Endodermal cell (in vitro differentiated cells): ENCODE data around the gene ABCD1. TPM values are rescaled to one million over a fixed set of nuclear protein-coding genes. Genes with fewer than 3 reads are reported as not detected.

Experiments used
- DNase-seq: peaks from one replicate; pipeline ENCODE4 v3.0.0-alpha.2; 2017
- H3K27ac ChIP-seq: 2 replicates; pipeline ENCODE4 v1.5.1; 2013; ENCODE audit warnings: mild to moderate bottlenecking, low read depth, low read length, moderate library complexity
- H3K27me3 ChIP-seq: 2 replicates; pipeline ENCODE4 v1.6.1; 2013; ENCODE audit warnings: mild to moderate bottlenecking, low read length, moderate library complexity; ENCODE audit not compliant: insufficient read depth, control insufficient read depth, poor library complexity, severe bottlenecking
- H3K36me3 ChIP-seq: 2 replicates; pipeline ENCODE4 v1.7.0; 2013; ENCODE audit warnings: mild to moderate bottlenecking, low read length, moderate library complexity; ENCODE audit not compliant: control insufficient read depth, insufficient read depth
- H3K4me1 ChIP-seq: one replicate; pipeline ENCODE4 v1.7.0; 2013; ENCODE audit warnings: low read length; ENCODE audit not compliant: control insufficient read depth, insufficient read depth
- H3K4me3 ChIP-seq: 2 replicates; pipeline ENCODE4 v1.5.1; 2013; ENCODE audit warnings: mild to moderate bottlenecking, low read length, moderate library complexity
- H3K9ac ChIP-seq: 2 replicates; pipeline ENCODE4 v1.6.1; 2013; ENCODE audit warnings: mild to moderate bottlenecking, low read length, moderate library complexity; ENCODE audit not compliant: poor library complexity, severe bottlenecking; ENCODE audit errors: extremely low read depth
- H3K9me3 ChIP-seq: 2 replicates; pipeline ENCODE4 v1.6.1; 2013; ENCODE audit warnings: mild to moderate bottlenecking, low read length, moderate library complexity; ENCODE audit not compliant: control insufficient read depth
- H3K27ac Mint-ChIP-seq: 2 replicates; pipeline ENCODE4 v1.8.0; 2020; ENCODE audit warnings: mixed read lengths
- H3K27me3 Mint-ChIP-seq: 2 replicates; pipeline ENCODE4 v1.8.0; 2021; ENCODE audit warnings: mild to moderate bottlenecking, mixed read lengths; ENCODE audit not compliant: insufficient read depth
- H3K36me3 Mint-ChIP-seq: 2 replicates; pipeline ENCODE4 v1.8.0; 2020; ENCODE audit warnings: low read depth, mixed read lengths
- H3K4me1 Mint-ChIP-seq: 2 replicates; pipeline ENCODE4 v1.8.0; 2020; ENCODE audit warnings: mixed read lengths
- H3K4me3 Mint-ChIP-seq: 2 replicates; pipeline ENCODE4 v1.8.0; 2020; ENCODE audit warnings: mild to moderate bottlenecking, moderate library complexity, mixed read lengths
- H3K9me3 Mint-ChIP-seq: 2 replicates; pipeline ENCODE4 v1.8.0; 2020; ENCODE audit warnings: mild to moderate bottlenecking, mixed read lengths
- WGBS, 2 experiments: methylation state at CpG; one replicate each; pipeline versions ENCODE4 v1.1.5 to v1.1.7; 2013; ENCODE audit warnings: missing lambda C conversion rate in 2 of 2, mixed read lengths in 1 of 2; ENCODE audit not compliant: insufficient coverage in 1 of 2, insufficient read length in 1 of 2; 5-methylcytosine and 5-hydroxymethylcytosine counted together
- total RNA-seq, 2 donors: library from RNA; stranded (reverse); fragmentation: NEBNext Ultra II Directional in 1 of 2; extraction: Animal tissue kit (Norgen Biotek cat#: 25700) in 1 of 2; gene quantifications; 2 replicates in 1 of 2; 3 replicates in 1 of 2; pipeline ENCODE4 v1.2.1, GENCODE V29; 2021
- TF ChIP-seq, protein P1 (sequence below): fragments of 200-600 bp; sonication (generic); conservative IDR thresholded peaks from 2 replicates; pipeline ENCODE4 v1.5.0; 2021; ENCODE audit warnings: antibody characterized with exemption, mild to moderate bottlenecking

The ABCD1 gene
- total RNA-seq, 2 donors from 2014 or later, result 17.9 to 18.2 TPM

DNA sequence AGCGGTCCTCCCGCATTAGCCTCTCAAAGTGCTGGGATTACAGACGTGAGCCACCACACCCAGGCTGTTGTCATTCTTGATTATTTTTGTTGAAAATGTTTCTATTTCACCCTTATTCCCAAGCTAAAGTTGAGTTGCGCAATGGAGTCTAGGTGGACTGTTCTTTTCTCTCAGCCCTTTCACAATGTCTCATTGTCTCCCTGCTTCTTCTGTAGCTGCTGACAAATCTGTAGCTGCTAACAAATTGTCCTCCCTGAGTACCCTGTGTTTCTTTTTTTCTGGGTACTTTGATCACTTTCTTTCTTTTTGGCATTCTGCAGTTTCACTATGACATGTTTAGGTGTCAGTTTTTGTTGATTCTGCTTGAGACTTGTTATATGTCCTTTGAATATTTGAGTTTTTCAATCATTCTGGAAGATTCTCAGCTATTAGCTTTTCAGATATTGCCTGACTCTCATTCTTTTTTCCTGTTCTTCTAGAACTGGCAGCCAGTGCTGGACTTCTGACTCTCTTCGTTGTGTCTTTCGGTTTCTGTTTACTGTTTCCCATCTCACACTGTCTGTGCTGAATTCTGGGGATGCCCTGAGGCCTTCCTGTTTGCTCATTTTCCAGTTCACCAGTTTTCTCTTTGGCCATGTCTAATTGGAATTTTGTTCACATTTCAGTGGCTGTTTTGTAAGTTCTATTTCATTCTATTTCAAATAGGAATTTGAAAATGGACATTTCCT, 6.6 kb downstream of the ABCD1 start:
- peaks cover 86% of the 10 kb centered on the region for H3K9me3 Mint-ChIP-seq
- H3K27ac Mint-ChIP-seq, result no peak overlapping the region
- H3K4me1 Mint-ChIP-seq, result peaks cover 12% of the 10 kb centered on the region

DNA sequence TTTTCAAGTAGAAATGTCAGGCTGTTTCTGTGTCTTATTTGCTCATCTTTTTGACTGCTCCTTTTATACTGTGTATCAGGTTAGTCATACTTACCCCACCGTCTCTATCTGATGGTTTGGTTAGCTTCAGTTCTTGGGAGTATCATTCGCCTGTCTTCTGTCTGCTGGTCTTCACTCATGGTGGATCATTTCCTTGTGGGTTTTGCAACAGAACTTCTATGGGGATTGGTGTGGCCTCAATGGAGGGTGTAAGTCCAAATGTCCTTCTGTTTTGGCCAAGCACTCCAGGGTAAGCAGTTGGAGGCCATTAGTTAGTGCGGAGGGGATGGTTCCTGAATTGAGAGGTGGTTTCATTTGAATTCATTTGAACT, 7.2 kb downstream of the ABCD1 start:
- no peak overlapping the region for H3K4me3 ChIP-seq
- H3K4me1 Mint-ChIP-seq, result peaks cover 12% of the 10 kb centered on the region
- peaks cover 15% of the 10 kb centered on the region for H3K9me3 ChIP-seq
- H3K36me3 ChIP-seq, result peaks cover 10% of the 10 kb centered on the region
- H3K4me1 ChIP-seq, result no peaks in the 10 kb centered on the region
- peaks cover 36% of the 10 kb centered on the region for H3K36me3 Mint-ChIP-seq
- DNase-seq, result no peak
- no peaks in the 10 kb centered on the region for H3K27me3 ChIP-seq
- no peak overlapping the region for H3K9ac ChIP-seq
- H3K27ac ChIP-seq, result no peak overlapping the region
- no peaks in the 10 kb centered on the region for H3K27me3 Mint-ChIP-seq
- H3K9me3 Mint-ChIP-seq, result peaks cover 89% of the 10 kb centered on the region
- H3K27ac Mint-ChIP-seq, result no peak overlapping the region
- H3K4me3 Mint-ChIP-seq, result no peak overlapping the region
- WGBS, 2 experiments, result 100% methylated on average over 3 of the region's 3 CpGs; no CpG with 5 or more reads in 1 of the 2 experiments
- TF ChIP-seq, protein P1, sequence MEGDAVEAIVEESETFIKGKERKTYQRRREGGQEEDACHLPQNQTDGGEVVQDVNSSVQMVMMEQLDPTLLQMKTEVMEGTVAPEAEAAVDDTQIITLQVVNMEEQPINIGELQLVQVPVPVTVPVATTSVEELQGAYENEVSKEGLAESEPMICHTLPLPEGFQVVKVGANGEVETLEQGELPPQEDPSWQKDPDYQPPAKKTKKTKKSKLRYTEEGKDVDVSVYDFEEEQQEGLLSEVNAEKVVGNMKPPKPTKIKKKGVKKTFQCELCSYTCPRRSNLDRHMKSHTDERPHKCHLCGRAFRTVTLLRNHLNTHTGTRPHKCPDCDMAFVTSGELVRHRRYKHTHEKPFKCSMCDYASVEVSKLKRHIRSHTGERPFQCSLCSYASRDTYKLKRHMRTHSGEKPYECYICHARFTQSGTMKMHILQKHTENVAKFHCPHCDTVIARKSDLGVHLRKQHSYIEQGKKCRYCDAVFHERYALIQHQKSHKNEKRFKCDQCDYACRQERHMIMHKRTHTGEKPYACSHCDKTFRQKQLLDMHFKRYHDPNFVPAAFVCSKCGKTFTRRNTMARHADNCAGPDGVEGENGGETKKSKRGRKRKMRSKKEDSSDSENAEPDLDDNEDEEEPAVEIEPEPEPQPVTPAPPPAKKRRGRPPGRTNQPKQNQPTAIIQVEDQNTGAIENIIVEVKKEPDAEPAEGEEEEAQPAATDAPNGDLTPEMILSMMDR, result no peak

More for the DNA sequence above, 6.6 kb downstream of the ABCD1 start:
- DNase-seq, result no peak
- no peak overlapping the region for H3K27ac ChIP-seq
- peaks cover 10% of the 10 kb centered on the region for H3K36me3 ChIP-seq
- TF ChIP-seq, protein P1, result no peak
- Mint-ChIP-seq H3K4me3 (no peak overlapping the region), H3K27me3 (no peaks in the 10 kb centered on the region), H3K36me3 (peaks cover 36% of the 10 kb centered on the region)
- WGBS, 2 experiments, result 96 to 100% methylated on average over 1 to 6 of the region's 6 CpGs
- H3K4me1 ChIP-seq, result no peaks in the 10 kb centered on the region
- H3K27me3 ChIP-seq, result no peaks in the 10 kb centered on the region
- H3K9ac ChIP-seq, result no peak overlapping the region
- no peak overlapping the region for H3K4me3 ChIP-seq
- H3K9me3 ChIP-seq, result peaks cover 15% of the 10 kb centered on the region

DNA sequence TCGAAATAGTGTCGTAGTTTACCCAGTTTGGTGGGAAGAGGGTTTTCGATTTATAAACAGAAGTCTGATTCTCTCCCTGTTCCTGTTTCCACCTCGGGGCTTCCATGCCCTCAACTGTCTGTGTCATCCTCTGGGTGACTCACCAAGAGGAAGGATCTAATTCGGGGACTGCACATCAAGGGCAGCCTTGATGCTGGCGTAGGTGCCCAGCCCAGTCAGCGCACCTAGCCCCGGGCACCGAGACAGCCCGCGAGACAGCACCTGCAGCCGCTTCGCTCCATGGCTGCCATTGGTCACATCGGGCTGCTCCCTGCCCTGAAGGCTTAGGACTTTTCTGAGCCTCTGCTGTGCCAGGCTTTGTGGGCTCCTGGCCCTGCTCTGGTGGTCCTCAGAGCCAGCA, 7.7 kb downstream of the ABCD1 start:
- TF ChIP-seq, protein P1, result no peak
- peaks cover 9% of the 10 kb centered on the region for H3K4me1 Mint-ChIP-seq
- H3K27ac Mint-ChIP-seq, result no peak overlapping the region
- H3K27me3 ChIP-seq, result no peaks in the 10 kb centered on the region
- no peaks in the 10 kb centered on the region for H3K27me3 Mint-ChIP-seq
- H3K4me3 Mint-ChIP-seq, result no peak overlapping the region
- H3K9ac ChIP-seq, result no peak overlapping the region
- peaks cover 88% of the 10 kb centered on the region for H3K9me3 Mint-ChIP-seq
- no peak overlapping the region for H3K4me3 ChIP-seq
- peaks cover 36% of the 10 kb centered on the region for H3K36me3 Mint-ChIP-seq
- H3K27ac ChIP-seq, result no peak overlapping the region
- no peak for DNase-seq
- peaks cover 10% of the 10 kb centered on the region for H3K36me3 ChIP-seq
- WGBS, 2 experiments, result 95 to 98% methylated on average over 7 to 14 of the region's 14 CpGs
- no peaks in the 10 kb centered on the region for H3K4me1 ChIP-seq
- H3K9me3 ChIP-seq, result peaks cover 15% of the 10 kb centered on the region
